Glomerular visceral epithelial cell (primary cell): Measurements from ENCODE around the gene KLHL6.
A peak's percentile ranks its signal among the peaks of the same experiment; 100 is the strongest.
"Not testable (repeated sequence)": the region's sequence is repeated elsewhere in the genome, so short reads cannot be mapped to it uniquely, and the experiment has no call there.

Experiments
- DNase-seq: peaks from one replicate; pipeline ENCODE4 v3.0.0-alpha.2; 2016; ENCODE audit errors: extremely low spot score

The KLHL6 gene

DNA sequence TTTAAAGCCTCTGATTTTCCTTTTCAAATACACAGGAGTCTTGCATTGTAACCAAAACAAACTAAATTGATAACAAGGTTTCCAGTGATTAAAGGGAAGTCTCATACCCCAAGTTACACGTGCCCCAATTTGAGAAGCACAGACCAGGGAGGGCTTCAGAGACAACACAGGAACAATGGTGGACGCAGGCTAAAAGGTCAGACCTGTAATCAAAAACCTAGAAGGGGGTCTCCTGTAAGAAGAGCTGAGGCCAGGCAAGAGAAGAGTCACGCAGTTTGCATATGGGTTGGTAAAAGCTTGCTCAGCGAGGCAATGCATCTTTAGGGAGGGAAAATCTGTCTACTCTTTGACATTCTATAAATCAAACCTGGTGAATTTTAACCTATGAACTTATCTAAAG lies 68.5 kb downstream of the KLHL6 start:
- no peak for DNase-seq

DNA sequence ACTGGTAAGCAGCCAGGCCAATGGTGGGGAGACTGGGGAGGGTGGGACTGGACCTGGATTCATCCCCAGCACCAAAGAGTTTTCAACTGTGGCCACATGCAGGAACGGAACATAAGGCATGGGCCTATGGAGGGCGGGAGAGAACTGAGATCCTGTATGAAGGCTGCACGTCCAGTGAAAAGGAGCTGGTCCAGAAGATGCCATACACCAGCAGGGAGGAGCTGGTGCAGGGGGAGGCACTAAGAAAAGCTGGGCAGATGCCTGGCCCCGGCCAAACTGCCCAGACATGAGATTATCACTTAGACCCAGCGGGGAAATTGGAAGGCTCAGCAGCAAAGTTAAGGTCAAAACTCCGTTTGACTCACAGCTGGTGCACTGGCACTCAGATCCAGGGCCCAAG lies 69.0 kb downstream of the KLHL6 start:
- no peak for DNase-seq

DNA sequence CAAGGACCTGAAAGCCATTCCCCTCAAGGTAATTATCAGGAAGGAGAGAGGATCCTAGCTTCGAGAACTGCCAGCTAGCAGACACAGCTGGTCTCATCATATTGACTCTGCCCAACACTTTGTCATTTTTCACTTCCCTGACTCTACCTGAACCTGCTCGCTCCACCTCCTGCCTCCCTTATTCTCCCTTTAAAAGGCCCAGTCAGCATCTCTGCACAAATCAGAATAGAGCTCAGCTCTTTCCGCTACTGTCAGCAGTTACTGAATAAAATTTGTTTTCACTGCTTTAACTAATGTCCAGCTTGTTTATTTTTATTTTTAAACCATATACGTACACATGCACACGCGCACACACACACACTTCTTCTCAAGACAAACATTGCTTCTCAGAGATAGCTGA lies 69.9 kb downstream of the KLHL6 start:
- no peak for DNase-seq

DNA sequence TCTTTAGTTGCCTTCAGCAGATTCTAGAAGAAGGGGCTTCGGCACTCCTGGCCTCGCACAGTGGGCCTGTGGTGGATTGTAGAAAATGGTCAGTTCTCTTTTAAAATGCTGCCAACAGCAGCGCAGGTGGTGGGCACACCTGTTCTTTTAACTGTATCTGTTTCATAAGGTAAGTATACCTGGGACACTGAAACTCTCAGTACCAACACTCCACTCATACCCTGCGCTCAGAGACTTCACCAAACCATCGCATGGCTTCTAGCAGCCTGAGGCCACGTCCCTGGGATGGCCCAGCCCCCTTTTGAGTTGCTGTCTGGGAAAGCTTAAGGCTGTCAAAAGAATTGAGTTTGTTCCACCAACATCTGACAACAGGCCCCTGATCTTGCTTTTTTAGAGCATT lies 70.4 kb downstream of the KLHL6 start:
- no peak for DNase-seq

DNA sequence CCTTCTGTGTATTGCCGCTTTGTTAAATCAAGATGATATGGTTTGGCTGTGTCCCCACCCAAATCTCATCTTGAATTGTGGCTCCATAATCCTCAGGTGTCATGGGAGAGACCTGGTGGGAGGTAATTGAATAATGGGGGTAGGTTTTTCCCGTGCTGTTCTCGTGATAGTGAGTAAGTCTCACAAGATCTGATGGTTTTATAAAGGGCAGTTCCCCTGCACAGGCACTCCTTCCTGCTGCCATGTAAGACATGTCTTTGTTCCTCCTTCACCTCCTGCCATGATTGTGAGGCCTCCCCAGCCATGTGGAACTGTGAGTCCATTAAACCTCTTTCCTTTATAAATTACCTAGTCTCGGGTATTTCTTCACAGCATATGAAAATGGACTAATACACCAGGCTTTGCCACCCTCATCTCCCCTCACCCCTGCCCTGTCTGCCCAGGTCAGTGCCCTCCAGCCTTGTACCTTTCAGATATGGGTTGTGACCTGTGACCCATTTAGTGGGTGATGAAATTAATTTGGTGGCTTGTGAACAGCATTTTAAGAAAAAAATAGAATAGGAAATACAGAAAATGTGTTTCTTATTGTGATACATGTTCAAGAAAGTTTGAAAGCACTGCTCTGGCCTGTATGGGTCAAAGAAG lies 71.0 kb downstream of the KLHL6 start:
- DNase-seq: no peak

DNA sequence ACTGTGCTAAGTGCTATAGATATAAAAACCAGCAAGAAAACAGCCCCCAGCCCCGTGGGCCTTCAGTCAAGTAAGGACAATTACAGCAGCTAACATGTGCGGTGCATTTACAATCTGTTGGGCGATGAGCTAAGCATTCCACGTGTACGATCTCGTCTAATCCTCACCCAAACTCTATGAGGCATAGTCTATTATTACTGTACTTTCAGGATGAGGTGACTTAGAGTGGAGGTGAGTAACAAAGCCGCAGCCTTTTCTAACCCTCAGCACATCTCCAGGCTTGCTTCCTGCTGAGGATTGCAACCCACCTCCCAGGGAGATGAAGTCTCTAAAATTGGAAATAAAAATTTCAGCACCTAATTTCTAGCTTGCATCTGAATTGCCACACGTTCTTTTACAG lies 73.9 kb downstream of the KLHL6 start:
- DNase-seq: no peak

DNA sequence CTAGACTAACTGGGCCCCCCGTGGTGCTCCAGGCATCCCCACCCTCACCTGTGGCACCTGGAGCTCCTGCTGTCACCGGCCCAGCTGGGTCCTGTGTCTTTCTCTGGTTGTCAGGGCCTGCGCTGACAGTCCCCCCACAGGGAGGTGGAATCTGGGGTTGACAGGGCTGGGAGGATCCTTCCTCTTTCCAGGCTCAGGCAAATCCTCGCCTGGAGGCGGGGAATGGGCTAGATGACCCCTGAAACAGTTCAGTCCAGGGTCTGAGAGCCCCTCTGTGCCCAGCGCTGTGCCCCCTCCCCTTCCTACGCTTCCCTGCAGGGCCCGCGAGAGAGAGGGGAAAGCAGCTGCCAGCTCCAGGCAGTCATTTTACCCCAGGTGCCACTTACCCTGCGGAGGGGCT lies 77.0 kb downstream of the KLHL6 start:
- DNase-seq: no peak

DNA sequence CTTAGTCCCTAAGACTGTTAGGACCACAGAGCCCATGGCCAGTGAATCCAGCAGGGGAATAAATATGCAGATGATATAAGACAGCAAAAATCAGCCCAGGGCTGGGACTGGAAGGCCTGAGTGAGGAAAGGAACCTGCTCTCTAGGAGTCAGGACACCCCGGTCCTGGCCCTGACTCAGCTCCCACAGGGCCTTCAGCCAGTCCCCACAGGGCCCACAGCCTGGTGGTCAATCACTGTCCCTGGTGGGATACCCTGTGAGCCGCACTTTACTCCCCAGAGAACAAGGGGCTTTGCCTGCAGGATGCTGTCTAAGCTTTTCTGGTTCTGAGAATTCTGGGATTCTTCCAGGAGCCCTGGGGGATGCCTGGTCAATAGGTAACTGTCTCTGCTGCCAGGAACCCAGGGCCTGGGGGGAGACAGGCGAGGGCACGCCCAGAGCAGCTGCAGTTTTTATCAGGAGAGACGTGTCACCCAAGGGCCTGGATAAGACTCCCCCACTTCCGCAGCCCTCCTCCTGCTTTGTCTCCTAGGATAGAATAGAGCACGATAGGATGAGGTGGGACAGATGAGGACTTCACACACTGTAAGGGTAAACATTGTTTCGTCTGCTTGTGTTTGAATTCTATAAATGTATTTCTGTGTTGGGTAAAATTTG lies 77.6 kb downstream of the KLHL6 start:
- no peak for DNase-seq

DNA sequence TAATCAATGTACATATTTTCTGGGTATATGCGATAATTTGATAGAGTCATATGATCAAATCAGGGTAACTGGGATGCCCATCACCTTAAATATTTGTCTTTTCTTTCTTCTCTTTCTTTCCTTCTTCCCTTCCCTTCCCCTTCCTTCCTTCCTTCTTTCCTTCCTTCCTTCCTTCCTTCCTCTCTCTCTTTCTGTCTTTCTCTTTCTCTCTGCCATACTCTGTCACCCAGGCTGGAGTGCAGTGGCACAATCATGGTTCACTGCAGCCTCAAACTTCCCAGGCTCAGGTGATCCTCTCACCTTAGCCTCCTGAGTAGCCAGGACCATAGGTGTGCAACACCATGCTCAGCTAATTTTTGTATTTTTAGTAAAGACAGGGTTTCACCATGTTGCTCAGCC lies 79.7 kb downstream of the KLHL6 start:
- not testable (repeated sequence) for DNase-seq

DNA sequence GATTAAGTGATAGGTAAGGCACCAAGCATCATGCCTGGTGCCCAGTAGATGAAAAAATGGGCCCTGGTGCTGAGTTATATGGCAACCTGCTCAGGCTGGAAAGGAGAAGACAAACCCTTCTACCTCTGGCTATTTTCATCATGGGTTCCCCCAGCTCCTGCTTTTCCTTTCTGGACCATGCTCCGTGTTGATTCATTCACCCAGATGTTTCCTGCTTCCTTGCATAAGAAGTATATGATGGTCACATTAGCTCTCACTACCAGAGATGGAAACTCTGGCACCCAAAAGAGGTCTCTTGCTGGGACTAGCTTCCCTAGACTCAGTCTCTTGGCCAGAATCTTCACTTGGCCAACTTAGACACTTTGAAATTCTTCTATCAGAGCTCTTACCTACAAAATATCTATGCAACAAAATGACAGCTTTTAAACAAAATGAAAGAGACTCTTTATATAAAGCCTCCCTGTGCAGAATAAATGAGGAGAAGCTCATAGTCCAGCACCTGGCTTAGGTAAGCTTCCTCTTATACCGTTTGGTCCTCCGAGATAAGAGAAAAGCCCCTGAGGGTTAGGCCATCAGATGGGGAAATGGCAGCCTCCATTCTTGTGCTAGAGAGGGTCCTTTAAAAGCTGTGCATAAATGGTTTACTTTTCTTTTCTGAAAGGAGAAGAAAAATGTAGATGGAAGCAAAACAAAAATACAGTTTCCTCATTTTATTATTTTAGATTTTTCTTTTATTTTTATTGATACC lies 80.3 kb downstream of the KLHL6 start:
- no peak for DNase-seq

DNA sequence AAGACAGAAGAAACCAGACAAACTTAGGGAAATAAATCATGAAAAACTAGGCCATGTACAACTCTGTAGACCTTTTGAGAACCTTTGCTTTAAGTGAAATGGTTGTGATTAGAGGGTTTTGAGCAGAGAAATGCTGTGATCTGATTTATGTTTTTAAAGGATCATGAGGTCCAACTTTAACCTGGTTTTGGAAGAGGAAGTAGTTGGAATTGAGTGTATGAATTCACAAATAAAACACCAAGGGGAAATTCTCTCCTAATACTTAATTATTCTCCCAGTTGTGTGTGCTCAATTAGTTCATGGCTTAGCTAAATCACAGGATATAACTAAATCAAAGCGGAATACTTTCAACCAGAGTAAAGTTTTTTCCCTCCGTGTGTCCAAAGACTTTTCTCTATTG lies 81.5 kb downstream of the KLHL6 start:
- DNase-seq: no peak

DNA sequence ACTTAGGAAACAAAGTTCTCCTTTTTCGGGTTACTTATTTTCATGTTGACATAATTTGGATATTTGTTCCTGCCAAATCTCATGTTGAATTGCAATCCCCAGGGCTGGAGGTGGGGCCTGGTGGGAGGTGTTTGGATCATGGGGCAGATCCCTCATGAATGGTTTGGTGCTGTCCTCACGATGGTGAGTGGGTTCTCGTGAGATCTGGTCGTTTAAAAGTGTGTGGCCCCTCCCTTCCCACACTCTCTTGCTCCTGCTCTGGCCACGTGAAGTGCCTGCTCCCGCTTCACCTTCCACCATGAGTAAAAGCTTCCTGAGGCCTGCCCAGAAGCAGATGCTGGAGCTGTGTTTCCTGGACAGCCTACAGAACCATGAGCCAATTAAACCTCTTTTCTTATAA lies 83.4 kb downstream of the KLHL6 start:
- no peak for DNase-seq

DNA sequence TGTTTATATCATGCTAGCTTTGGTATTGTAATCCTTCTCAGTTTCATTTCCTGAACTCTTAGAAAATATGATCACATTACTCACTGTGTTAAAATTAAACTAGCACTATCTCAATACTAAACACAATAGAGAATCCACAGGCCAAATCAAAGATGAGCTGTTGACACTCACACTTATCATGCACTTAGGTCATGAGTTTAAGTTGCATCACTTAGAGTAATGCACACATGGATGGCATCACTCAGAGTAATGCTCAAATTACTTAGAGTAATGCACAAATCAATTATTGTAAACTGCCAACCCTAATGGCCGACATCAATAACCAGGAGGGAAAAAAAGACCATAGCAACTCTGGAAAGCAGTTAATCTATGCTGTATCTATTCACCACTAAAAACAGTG lies 87.1 kb downstream of the KLHL6 start:
- no peak for DNase-seq

DNA sequence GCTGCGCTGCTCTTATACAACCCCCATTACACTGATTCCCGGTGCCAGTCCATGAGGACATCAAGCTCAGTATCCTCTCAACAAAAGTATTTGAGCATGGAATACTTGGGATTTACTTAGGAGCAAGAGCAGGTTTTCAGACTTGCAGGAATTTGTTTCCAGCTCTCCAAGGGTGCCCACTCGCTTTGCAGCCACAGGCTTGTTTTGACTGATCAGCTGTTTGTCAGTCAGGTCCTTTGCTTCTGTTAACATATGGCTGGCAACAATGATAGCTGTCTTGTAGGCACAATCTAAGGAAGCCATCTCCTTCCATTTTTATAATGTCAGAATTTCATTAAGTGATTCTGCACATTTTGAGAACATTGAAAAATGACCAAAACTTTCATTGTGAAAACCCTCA lies 88.9 kb downstream of the KLHL6 start:
- no peak for DNase-seq

DNA sequence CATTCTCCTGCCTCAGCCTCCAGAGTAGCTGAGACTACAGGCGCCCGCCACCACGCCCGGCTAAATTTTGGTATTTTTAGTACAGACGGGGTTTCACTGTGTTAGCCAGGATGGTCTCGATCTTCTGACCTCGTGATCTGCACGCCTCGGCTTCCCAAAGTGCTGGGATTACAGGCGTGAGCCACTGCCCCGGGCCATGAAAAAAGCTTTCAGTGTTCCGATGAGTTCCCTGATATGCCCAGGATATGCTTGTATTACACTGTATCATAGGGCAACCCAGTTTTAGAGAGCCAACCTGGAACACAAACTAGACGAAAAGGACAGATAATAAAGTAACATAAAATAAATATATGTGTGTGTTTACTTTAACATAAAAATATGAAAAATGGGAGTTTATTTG lies 89.8 kb downstream of the KLHL6 start:
- DNase-seq: not testable (repeated sequence)

DNA sequence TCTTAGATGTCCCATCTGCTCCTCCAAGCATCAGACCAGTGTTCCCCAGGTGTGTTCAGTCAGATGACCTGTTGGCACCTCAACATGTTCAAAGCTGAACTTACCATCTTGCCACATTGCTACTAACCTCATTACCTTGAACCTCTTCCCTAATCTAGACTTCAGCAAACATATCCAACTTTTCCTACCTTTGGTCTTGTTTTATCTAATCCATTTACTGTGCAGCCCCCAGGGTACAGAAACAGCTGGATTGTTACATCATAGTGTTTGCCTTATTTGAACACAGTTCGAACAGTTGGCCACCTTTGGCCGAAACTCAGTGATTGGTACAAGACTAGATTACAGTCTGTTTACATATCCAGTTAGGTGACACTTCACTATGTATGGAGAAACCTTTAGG lies 91.0 kb downstream of the KLHL6 start:
- DNase-seq: no peak

DNA sequence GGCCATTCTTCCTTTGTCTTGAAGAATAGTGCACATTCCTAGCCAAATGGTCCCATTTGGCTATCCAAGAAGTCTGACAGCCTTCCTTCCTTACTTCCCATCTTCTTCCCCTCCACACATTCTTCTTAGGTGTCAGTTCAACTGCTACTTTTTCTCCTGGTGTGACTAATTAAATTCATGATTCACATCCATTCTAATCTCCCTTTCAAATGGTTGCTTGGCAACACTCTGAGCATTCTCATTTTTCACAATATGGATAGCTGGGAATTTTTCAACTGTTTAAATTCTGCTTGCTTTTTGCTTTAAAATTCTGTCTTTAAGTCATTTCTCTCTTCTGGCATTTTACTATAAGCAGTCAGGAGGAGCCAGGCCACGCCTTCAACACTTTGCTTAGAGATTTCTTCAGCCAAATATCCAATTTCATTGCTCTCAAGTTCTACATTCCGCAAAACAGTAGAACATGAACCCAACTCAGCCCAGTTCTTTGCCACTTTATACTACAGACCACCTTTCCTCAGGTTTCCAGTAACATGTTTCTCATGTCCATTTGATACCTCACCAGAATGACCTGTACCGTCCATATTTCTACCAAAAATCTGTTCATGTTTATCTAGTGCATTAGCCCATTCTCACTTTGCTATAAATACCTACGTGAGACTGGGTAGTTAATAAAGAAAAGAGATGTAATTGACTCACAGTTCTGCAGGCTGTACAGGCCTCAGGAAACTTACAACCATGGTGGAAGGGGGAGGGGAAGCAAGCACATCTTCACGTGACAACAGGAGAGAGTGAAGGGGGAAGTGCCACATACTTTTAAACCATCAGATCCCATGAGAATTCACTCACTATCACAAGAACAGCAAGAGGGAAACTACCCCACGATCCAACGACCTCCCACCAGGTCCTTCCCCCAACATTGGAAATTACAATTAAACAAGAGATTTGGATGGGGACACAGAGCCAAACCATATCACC lies 95.1 kb downstream of the KLHL6 start:
- no peak for DNase-seq

DNA sequence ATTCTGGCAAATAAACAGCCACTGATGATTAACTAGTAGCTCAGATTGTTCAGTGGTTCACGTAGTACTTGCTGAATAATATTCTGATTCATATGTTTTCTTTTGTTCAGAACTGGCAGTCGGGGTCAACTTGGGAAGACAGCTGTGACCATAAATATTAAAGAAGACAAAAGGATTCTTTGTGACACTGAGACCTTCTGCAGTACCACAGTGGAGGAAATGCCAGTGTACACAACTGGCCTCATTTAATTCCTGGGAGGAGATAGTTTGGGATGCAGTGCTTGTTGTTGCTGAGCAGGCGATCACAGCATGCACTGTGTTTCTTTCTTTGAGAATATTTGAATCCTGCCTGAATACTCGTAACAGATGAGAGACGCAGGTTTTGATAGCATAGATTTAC lies 100.4 kb downstream of the KLHL6 start:
- no peak for DNase-seq

DNA sequence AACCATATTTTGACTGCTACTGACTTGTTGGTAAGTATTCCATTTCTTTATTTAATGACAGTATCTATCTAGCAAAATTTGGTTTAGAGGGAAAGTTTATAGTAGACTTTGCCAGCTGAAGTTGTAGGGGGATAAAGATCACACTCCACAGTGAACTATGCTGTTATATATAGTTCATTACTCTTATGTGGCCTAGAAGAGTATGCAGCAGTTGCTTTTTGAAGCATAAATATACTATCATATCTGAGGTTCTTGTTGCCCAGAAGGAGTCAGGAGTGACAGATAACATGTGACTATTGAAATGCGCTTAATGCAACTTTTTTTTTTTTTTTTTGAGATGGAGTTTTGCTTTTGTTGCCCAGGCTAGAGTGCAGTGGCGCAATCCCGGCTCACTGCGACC lies 101.4 kb downstream of the KLHL6 start:
- no peak for DNase-seq

DNA sequence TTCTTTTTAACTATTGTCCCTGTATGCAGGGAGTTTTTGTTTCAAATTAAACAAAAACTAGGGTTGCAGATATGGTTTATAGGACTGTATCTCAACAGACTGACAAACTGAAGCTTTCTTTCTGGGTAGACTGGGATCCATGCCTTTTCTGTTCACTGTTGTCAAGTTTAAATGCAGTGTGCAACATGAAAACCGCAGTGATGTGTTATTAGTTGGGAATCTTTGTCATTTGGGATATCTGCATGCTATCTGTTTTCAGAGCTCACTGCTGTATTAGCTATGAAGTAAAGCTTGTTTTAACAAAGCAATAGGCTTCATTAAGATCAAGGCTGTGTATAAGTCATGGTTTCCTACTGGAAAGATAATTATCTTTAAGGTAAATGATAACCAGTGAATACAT lies 105.7 kb downstream of the KLHL6 start:
- no peak for DNase-seq

DNA sequence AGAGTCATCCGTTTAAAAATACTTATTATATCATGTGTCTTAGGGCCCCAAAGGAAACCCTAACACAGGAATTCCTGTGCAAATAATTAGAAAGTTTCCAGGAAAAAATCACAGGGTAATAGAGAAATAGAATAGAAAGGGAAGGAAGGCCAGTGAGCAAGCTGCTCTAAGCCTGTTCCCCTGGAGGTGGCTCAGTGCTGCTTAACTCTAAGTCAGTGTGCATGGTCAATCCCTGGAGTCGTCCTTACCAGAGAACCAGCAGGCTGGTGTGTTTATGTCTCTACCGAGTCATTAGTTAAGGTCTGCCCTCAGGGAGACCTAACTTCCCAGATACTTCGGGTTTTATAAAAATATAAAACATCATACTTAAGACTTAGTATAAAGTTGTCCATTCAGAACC lies 106.1 kb downstream of the KLHL6 start:
- peak; percentile 8 for DNase-seq
